ENCODE data around the gene GGN.

GRCh38 chr19:38424272-38424671, 36.4 kb upstream of the GGN start:
- TF ChIP-seq, protein P1, sequence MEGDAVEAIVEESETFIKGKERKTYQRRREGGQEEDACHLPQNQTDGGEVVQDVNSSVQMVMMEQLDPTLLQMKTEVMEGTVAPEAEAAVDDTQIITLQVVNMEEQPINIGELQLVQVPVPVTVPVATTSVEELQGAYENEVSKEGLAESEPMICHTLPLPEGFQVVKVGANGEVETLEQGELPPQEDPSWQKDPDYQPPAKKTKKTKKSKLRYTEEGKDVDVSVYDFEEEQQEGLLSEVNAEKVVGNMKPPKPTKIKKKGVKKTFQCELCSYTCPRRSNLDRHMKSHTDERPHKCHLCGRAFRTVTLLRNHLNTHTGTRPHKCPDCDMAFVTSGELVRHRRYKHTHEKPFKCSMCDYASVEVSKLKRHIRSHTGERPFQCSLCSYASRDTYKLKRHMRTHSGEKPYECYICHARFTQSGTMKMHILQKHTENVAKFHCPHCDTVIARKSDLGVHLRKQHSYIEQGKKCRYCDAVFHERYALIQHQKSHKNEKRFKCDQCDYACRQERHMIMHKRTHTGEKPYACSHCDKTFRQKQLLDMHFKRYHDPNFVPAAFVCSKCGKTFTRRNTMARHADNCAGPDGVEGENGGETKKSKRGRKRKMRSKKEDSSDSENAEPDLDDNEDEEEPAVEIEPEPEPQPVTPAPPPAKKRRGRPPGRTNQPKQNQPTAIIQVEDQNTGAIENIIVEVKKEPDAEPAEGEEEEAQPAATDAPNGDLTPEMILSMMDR (IDR thresholded peaks at IDR 0.05; ENCODE audit: insufficient read depth, low read depth, low read length): no peak
- no peak for TF ChIP-seq EZH2 (IDR thresholded peaks at IDR 0.05; ENCODE audit: insufficient read depth, low read length)
